NOMO-1 treated with dmso at 0.1 percent for 144 hours (cell line): ENCODE results near the gene RTP3.
A peak's percentile ranks its signal among the peaks of the same experiment; 100 is the strongest.
"Not testable (repeated sequence)": the region's sequence is repeated elsewhere in the genome, so short reads cannot be mapped to it uniquely, and the experiment has no call there.

Experiments
- DNase-seq: peaks from one replicate; lab custom pipeline; 2025; ENCODE audit not compliant: unreplicated experiment; lab: John Stamatoyannopoulos, UW

Gene RTP3

GRCh38 chr3:46517016-46517783 is 19.4 kb downstream of the RTP3 start:
- no peak for DNase-seq

GRCh38 chr3:46517784-46518181 is 20.0 kb downstream of the RTP3 start:
- no peak for DNase-seq

DNA sequence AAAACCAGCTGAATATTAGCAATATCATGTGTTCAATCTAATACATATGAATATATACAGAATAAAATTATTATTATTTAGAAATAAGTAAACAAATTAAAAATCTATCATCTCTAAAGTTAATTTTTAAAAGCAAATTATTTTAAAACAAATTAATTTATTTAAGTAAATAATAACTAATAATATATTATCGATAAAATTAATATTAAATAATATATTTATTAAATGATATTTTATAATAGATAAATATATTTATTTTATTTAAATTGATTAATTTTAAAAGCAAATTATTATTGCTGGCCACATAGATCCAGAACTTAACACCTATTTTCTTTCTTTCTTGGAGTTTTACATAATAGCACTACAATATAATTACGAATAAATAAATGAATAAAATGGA is 22.2 kb downstream of the RTP3 start:
- DNase-seq, result no peak

DNA sequence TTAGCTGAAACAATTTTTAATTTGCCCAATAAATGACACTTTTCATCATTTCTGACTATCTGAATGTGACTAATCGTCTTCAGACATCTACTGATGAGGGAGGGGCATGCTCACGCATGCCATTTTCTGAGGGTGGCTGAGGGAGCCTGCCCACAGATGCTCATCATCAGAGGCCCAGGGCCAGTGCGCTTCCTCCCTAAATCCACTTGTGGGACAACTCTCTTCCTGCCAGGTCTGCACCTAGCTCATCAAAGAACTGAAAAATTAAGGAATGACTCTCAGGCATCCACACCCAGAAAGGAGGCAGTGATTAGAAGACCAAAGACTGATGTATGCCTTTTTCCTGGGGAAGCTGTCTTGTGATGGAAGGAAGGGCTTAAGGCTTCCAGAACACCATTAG is 22.8 kb downstream of the RTP3 start:
- DNase-seq, result no peak

DNA sequence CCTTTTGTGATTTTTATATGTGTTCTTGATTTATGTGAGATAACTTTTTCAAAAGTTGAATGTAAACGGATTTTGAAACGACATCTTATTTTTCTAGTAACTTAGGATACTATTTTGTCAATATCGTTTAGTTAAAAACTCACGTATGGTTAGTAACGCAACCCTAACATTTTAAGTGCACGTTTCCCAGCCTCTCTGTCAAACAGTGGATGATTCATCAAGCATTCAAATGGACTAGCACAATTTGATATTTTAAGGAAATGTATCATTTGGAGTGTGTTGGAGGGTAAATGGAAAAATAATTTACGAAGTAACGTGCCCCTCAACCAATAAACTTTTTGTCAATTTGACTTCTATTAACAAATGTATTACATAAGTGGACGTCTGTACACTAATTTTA is 23.3 kb downstream of the RTP3 start:
- DNase-seq, result no peak

GRCh38 chr3:46522201-46522600 is 24.4 kb downstream of the RTP3 start:
- DNase-seq, result not testable (repeated sequence)

DNA sequence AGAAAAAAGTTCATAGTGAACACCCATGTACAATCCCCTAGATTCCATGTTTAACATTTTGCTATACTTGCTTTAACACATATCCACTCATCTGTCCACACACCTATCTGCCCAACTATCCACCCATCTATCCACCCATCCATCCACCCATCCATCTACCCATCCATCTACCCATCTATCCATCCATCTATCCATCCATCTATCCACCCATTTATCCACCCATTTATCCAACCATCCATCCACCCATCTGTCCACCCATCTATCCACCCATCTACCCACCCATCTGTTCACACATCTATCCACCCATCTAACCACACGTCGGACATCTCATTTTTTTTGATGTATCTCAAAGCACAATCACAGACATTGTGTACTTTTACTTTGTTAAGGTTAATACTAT is 25.8 kb downstream of the RTP3 start:
- DNase-seq, result no peak

DNA sequence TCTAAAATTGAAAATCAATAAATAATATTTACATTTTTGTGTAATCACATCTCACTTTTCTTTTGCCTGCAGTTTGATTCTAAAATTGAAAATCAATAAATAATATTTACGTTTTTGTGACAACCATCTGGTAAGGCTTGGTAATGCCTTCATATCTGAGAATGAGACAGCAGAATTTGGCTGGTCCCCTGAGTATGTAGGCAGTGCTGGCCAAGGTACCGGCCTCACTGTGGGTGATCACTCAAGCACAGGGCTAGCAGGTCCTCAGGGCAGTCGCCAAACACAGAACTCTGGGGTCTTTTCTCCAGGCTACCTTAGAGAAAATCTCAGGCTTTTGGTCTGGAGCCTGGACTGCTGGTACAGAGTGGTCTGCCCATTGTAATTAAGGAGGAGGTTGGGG is 26.2 kb downstream of the RTP3 start:
- DNase-seq, result no peak

DNA sequence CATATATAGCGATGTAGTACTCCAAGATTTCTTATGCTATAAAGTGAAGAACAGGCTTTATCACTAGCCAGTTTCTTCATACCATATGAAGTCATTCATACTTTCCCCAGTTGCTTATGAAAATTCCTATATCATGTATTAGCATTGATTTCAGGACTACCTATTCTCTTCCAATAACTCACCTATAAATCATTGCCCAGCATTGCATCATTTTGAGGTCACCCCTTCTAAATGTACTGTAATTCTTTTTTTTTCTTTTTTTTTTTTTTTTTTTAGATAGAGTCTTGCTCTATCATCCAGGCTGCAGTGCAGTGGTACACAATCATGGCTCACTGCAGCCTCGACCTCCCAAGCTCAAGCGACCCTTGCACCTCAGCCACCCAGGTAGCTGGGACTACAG is 27.1 kb downstream of the RTP3 start:
- DNase-seq, result no peak

- DNase-seq, result no peak
These were observed 29.5 kb downstream of the RTP3 start for GRCh38 chr3:46527239-46527638.

DNA sequence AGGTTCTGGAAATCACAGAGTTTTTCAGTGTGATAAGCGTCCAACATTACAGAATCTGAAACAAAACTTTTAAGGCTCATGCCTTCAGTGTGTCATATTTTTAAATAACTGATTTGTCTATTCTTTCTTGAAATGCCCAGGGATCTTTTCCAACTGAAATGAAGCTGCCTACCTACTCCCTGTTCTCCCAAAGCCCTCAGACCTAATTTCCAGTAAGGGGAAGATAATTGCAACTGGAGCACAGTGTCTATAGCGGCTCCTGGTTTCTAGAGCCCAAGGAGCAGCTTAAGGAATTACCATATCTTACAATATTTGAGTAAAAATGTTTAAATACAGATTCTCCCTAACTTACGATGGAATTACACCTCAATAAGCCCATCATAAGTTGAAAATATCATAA is 35.3 kb downstream of the RTP3 start:
- no peak for DNase-seq

- no peak for DNase-seq
These were observed 38.0 kb downstream of the RTP3 start for GRCh38 chr3:46535746-46536145.

DNA sequence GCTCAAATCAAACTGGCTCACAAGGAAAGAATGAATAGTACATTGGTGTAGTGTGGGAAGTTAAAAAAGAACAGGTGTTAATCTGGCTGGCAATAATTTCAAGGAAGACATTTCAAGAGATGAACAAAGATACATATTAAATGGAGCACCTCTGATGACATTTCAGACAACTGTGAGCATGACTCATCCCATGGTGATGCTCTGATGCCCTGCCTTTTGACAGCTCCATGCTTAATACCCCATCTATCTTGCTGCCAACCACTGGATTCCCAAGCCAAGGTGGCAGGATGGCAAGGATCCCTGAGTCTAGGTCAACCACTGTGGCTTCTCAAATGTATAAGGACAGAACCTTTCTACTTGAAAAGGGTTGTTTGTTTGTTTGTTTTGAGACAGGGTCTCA is 39.0 kb downstream of the RTP3 start:
- DNase-seq, result no peak

GRCh38 chr3:46537316-46537715 is 39.5 kb downstream of the RTP3 start:
- DNase-seq, result no peak

DNA sequence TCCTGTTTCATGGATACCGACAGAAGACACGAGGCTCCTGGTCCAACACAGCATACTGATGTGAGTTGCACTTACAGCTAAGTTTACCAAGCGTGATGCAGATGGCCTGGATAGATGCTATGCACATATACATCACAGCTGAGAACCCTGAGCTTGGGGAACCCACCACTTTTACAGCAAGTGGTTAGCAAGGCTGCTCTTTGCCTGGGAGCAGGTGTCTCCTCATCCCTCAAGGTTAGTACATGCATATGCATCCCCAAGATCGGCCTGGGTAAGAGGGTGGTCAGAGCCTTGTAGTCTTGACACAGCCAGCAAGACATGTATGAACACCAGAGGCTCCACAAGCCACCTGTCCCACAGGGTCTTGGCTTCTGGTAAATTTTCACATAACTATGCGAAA is 40.0 kb downstream of the RTP3 start:
- no peak for DNase-seq

GRCh38 chr3:46538425-46538802 is 40.6 kb downstream of the RTP3 start:
- DNase-seq, result not testable (repeated sequence)

- DNase-seq, result peak; percentile 76
These were observed 41.1 kb downstream of the RTP3 start for GRCh38 chr3:46538803-46539442.

DNA sequence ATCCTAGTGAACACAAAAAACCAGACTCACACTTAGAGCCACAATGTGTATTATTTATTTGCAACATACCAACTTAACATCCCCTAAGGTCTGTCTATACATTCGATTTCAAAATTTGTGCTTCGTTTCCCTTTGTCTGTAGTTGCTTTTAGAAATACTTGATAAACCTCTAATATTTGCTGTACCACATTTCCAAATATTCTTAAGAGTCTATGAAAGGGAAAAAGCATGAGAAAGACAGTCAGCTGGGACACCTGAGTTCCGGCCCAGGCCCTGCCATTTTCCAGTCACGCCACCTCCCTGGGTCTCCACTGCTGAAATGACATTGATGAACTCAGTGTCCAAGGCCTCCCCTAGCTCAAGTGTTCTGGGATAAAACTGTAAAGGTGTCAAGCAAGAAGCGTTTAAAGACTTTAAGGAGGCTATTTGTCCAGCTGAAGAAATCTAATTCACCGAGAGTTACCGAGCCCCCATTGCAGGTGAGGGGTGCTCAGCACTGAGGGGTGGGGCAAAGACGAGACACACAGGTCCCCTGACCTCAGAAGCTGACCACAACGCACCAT is 41.7 kb downstream of the RTP3 start:
- no peak for DNase-seq

- no peak for DNase-seq
These were observed 42.8 kb downstream of the RTP3 start for GRCh38 chr3:46540550-46540949.

DNA sequence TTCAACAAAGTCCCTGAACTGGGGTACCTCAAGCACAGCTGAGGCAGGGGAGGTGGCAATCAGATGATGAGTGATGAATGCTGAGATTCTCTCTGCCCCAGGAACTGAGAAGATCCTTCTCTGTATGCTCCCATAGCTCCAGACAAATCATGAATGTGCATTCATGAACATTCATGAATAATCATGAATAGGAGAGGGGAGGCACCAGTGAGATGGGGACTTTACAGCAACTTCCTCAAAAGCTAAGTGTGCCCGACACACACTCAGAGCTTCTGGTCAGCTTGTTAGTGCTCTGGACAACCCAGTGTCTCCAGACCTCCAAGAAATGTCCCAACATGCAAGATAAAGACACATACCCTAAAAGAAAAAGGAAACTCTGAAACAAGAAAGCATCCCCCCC is 44.1 kb downstream of the RTP3 start:
- DNase-seq, result peak; percentile 10

- no peak for DNase-seq
These were observed 44.6 kb downstream of the RTP3 start for GRCh38 chr3:46542344-46542743.

DNA sequence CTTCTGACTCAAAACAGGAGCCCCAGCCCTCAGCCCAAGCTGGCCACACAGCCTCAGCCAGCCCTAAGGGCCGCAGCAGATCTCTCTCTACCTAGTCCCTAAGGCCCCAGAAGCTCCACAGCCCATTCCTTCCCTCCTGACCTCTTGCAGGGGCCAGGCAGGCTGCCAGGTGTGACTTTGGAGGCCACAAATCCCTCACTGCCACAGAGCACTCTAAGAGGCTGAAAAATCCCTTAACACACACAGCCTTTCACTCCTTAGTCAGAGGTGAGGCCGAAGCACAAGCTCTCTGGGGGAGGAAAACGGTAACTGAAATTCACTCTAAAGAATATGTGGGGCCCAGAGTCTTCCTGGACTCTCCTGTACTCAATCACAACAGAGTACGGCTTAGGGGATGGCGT is 45.0 kb downstream of the RTP3 start:
- DNase-seq, result no peak
